ENCODE measurements around the gene C6orf89. TPM values are rescaled to one million over a fixed set of nuclear protein-coding genes. Genes with fewer than 3 reads are reported as not detected.

Gene C6orf89
- total and polyA plus RNA-seq, 2 of the 8 experiments (the other 6 are each of a cell fraction or from before 2014, with no cell fraction given): 4.6 to 12.3 TPM

DNA sequence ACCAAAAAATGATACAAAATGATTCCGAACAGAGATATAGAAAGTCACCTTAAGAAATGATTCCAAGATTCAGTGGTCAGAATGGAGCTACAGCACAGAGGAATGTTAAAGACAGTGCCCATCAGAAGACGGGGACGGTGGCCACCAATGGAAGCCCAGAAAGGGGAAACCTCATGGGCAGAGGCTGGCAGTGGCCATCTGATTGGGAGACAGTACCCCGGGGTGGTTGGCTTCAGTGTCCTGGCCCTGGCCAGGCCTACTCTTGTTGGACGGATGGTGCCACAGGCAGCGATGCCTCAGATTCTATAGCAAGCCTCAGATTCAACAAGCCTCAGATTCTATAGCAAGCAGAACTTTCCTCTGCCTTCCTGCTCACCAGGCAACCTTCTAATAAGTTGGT is 52.1 kb downstream of the C6orf89 start (continued):
- no peak for TF ChIP-seq GABPA (IDR thresholded peaks at IDR 0.05; ENCODE audit: borderline replicate concordance, insufficient read depth, low read length)
- no peak for TF ChIP-seq CHD2 (IDR thresholded peaks at IDR 0.05; ENCODE audit: low read length)
- no peak for TF ChIP-seq ZNF274 (IDR thresholded peaks at IDR 0.05; ENCODE audit: borderline replicate concordance, extremely low read depth, low read length)
- no peak for TF ChIP-seq JUN (IDR thresholded peaks at IDR 0.05; ENCODE audit: low read depth, low read length)
- no peak for TF ChIP-seq FOSL1 (IDR thresholded peaks at IDR 0.05; ENCODE audit: insufficient read depth, low read depth, low read length)
